ENCODE data around the gene DMXL1. TPM values are rescaled to one million over a fixed set of nuclear protein-coding genes. Genes with fewer than 3 reads are reported as not detected.

The DMXL1 gene
- total and polyA plus RNA-seq, 4 donors = 4.3 to 38.1 (median 25.1) TPM

DNA sequence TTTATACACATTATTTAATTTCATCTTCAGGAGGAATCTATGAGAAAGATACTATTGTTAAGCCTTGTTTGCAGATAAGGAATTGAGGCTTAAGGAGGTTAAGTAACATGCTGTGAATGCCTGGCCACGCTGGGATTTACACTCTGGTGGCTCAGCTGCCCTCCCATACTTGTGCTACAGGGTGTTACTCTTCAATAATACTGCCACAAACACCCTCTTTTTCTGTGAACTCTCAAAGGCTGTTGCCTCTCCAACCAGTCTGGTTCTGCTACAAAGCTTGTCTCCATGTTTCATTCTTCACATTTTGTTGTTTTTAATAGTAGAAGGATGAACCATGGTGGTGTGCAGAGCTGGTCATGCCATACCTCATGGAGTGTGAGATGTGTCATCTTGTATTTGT lies 208.2 kb downstream of the DMXL1 start:
- Histone ChIP-seq H3K27ac (ENCODE audit: low read depth in 1 of 2, low read length in 2 of 2) (no peak overlapping the region), H3K9me3 (ENCODE audit: control insufficient read depth in 4 of 4, low read length in 3 of 4) (no peaks in the 10 kb centered on the region), H3K27me3 (ENCODE audit: control insufficient read depth in 4 of 4, insufficient read depth in 4 of 4, low read length in 3 of 4) (no peaks in the 10 kb centered on the region), H3K4me1 (ENCODE audit: control insufficient read depth in 4 of 4, insufficient read depth in 4 of 4, low read length in 3 of 4) (peaks cover 0 to 5% (median 1%) of the 10 kb centered on the region in 4 donors), H3K36me3 (ENCODE audit: control insufficient read depth in 4 of 4, insufficient read depth in 3 of 4, low read depth in 1 of 4, low read length in 3 of 4) (no peaks in the 10 kb centered on the region), H3K4me3 (ENCODE audit: low read depth in 1 of 3, low read length in 3 of 3) (no peak overlapping the region), H3K9ac (ENCODE audit: low read depth in 1 of 2, low read length in 2 of 2) (no peak overlapping the region)
- no peak for DNase-seq (ENCODE audit: low spot score)
- WGBS = 55% methylated on average over 1 of the region's 1 CpG
- TF ChIP-seq GABPA (IDR thresholded peaks at IDR 0.05 in 1 of 2, conservative IDR thresholded peaks at IDR 0.05 in 1 of 2) (no peak), FOXA2 (IDR thresholded peaks at IDR 0.05) (no peak), JUND (IDR thresholded peaks at IDR 0.05) (no peak)
- TF ChIP-seq, protein P1, sequence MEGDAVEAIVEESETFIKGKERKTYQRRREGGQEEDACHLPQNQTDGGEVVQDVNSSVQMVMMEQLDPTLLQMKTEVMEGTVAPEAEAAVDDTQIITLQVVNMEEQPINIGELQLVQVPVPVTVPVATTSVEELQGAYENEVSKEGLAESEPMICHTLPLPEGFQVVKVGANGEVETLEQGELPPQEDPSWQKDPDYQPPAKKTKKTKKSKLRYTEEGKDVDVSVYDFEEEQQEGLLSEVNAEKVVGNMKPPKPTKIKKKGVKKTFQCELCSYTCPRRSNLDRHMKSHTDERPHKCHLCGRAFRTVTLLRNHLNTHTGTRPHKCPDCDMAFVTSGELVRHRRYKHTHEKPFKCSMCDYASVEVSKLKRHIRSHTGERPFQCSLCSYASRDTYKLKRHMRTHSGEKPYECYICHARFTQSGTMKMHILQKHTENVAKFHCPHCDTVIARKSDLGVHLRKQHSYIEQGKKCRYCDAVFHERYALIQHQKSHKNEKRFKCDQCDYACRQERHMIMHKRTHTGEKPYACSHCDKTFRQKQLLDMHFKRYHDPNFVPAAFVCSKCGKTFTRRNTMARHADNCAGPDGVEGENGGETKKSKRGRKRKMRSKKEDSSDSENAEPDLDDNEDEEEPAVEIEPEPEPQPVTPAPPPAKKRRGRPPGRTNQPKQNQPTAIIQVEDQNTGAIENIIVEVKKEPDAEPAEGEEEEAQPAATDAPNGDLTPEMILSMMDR (IDR thresholded peaks at IDR 0.05; ENCODE audit: low read depth, low read length, missing input control) = no peak

DNA sequence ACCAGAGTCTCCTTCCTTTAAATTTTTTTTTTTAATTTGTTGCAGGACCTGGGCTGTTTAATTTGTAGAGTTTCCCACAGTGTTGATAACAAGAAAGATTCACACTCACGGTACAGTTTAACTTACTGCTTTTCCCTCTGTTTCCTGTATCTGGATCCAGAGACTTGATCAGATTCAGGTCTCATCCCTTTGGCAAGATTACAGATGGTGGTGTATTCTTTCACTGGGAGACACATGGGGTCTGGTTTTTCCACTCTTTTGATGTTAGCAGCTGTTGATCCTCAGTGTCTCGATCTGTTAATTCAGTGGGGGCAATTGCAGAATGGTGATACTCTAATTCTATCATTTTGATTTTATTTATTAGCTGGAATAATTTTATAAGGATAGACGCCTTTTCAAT lies 209.5 kb downstream of the DMXL1 start:
- Histone ChIP-seq H3K9ac (ENCODE audit: low read depth in 1 of 2, low read length in 2 of 2) (no peak overlapping the region), H3K27me3 (ENCODE audit: control insufficient read depth in 4 of 4, insufficient read depth in 4 of 4, low read length in 3 of 4) (no peaks in the 10 kb centered on the region), H3K36me3 (ENCODE audit: control insufficient read depth in 4 of 4, insufficient read depth in 3 of 4, low read depth in 1 of 4, low read length in 3 of 4) (no peaks in the 10 kb centered on the region), H3K9me3 (ENCODE audit: control insufficient read depth in 4 of 4, low read length in 3 of 4) (no peaks in the 10 kb centered on the region), H3K4me1 (ENCODE audit: control insufficient read depth in 4 of 4, insufficient read depth in 4 of 4, low read length in 3 of 4) (peaks cover 0 to 3% (median 0%) of the 10 kb centered on the region in 4 donors), H3K27ac (ENCODE audit: low read depth in 1 of 2, low read length in 2 of 2) (no peak overlapping the region), H3K4me3 (ENCODE audit: low read depth in 1 of 3, low read length in 3 of 3) (no peak overlapping the region)
- DNase-seq (ENCODE audit: low spot score) = no peak
- TF ChIP-seq, protein P2, sequence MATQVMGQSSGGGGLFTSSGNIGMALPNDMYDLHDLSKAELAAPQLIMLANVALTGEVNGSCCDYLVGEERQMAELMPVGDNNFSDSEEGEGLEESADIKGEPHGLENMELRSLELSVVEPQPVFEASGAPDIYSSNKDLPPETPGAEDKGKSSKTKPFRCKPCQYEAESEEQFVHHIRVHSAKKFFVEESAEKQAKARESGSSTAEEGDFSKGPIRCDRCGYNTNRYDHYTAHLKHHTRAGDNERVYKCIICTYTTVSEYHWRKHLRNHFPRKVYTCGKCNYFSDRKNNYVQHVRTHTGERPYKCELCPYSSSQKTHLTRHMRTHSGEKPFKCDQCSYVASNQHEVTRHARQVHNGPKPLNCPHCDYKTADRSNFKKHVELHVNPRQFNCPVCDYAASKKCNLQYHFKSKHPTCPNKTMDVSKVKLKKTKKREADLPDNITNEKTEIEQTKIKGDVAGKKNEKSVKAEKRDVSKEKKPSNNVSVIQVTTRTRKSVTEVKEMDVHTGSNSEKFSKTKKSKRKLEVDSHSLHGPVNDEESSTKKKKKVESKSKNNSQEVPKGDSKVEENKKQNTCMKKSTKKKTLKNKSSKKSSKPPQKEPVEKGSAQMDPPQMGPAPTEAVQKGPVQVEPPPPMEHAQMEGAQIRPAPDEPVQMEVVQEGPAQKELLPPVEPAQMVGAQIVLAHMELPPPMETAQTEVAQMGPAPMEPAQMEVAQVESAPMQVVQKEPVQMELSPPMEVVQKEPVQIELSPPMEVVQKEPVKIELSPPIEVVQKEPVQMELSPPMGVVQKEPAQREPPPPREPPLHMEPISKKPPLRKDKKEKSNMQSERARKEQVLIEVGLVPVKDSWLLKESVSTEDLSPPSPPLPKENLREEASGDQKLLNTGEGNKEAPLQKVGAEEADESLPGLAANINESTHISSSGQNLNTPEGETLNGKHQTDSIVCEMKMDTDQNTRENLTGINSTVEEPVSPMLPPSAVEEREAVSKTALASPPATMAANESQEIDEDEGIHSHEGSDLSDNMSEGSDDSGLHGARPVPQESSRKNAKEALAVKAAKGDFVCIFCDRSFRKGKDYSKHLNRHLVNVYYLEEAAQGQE (IDR thresholded peaks at IDR 0.05) = no peak
- TF ChIP-seq GABPA (IDR thresholded peaks at IDR 0.05 in 1 of 2, conservative IDR thresholded peaks at IDR 0.05 in 1 of 2) = no peak
- TF ChIP-seq SP1 (IDR thresholded peaks at IDR 0.05) = no peak
- no peak for TF ChIP-seq NR2F2 (IDR thresholded peaks at IDR 0.05)
- TF ChIP-seq FOXA1 (IDR thresholded peaks at IDR 0.05) = no peak
- TF ChIP-seq, protein P3, sequence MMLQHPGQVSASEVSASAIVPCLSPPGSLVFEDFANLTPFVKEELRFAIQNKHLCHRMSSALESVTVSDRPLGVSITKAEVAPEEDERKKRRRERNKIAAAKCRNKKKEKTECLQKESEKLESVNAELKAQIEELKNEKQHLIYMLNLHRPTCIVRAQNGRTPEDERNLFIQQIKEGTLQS (IDR thresholded peaks at IDR 0.05) = no peak
- TF ChIP-seq HNF4A (conservative IDR thresholded peaks at IDR 0.05) = no peak
- TF ChIP-seq, protein P4, sequence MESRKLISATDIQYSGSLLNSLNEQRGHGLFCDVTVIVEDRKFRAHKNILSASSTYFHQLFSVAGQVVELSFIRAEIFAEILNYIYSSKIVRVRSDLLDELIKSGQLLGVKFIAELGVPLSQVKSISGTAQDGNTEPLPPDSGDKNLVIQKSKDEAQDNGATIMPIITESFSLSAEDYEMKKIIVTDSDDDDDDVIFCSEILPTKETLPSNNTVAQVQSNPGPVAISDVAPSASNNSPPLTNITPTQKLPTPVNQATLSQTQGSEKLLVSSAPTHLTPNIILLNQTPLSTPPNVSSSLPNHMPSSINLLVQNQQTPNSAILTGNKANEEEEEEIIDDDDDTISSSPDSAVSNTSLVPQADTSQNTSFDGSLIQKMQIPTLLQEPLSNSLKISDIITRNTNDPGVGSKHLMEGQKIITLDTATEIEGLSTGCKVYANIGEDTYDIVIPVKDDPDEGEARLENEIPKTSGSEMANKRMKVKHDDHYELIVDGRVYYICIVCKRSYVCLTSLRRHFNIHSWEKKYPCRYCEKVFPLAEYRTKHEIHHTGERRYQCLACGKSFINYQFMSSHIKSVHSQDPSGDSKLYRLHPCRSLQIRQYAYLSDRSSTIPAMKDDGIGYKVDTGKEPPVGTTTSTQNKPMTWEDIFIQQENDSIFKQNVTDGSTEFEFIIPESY (IDR thresholded peaks at IDR 0.05) = no peak
- no peak for TF ChIP-seq FOXA2 (IDR thresholded peaks at IDR 0.05)
- TF ChIP-seq, protein P5, sequence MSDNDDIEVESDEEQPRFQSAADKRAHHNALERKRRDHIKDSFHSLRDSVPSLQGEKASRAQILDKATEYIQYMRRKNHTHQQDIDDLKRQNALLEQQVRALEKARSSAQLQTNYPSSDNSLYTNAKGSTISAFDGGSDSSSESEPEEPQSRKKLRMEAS (IDR thresholded peaks at IDR 0.05) = no peak
- TF ChIP-seq EGR1 (IDR thresholded peaks at IDR 0.05; ENCODE audit: low read depth in 2 of 2) = no peak
- TF ChIP-seq RAD21 (IDR thresholded peaks at IDR 0.05) = no peak
- no peak for TF ChIP-seq JUND (IDR thresholded peaks at IDR 0.05)
- TF ChIP-seq, protein P1 (IDR thresholded peaks at IDR 0.05; ENCODE audit: low read depth, low read length, missing input control) = no peak
- TF ChIP-seq HNF4G (IDR thresholded peaks at IDR 0.05) = no peak
- TF ChIP-seq RXRA (IDR thresholded peaks at IDR 0.05) = no peak
- WGBS = 79% methylated on average over 3 of the region's 3 CpGs

All from liver (tissue), 9 donors.